Fibroblast of lung (primary cell): ENCODE results near the gene ISY1.

ENCODE experiments used
- EZH2 ChIP-seq: IDR thresholded peaks from 2 replicates; pipeline ENCODE4 v1.5.1; 2012; ENCODE audit warnings: low read length, control low read depth, mild to moderate bottlenecking; ENCODE audit errors: missing control alignments
- TF ChIP-seq, protein P1 (sequence below), 2 donors: IDR thresholded peaks in 1 of 2; conservative IDR thresholded peaks in 1 of 2; 1 replicate in 1 of 2; 2 replicates in 1 of 2; pipeline ENCODE4 v1.5.1; 2011 to 2012; ENCODE audit warnings: low read length in 2 of 2, control low read depth in 1 of 2, inconsistent platforms in 1 of 2, low read depth in 1 of 2, mild to moderate bottlenecking in 1 of 2

- TF ChIP-seq, protein P1, sequence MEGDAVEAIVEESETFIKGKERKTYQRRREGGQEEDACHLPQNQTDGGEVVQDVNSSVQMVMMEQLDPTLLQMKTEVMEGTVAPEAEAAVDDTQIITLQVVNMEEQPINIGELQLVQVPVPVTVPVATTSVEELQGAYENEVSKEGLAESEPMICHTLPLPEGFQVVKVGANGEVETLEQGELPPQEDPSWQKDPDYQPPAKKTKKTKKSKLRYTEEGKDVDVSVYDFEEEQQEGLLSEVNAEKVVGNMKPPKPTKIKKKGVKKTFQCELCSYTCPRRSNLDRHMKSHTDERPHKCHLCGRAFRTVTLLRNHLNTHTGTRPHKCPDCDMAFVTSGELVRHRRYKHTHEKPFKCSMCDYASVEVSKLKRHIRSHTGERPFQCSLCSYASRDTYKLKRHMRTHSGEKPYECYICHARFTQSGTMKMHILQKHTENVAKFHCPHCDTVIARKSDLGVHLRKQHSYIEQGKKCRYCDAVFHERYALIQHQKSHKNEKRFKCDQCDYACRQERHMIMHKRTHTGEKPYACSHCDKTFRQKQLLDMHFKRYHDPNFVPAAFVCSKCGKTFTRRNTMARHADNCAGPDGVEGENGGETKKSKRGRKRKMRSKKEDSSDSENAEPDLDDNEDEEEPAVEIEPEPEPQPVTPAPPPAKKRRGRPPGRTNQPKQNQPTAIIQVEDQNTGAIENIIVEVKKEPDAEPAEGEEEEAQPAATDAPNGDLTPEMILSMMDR (conservative IDR thresholded peaks at IDR 0.05 in 1 of 2, IDR thresholded peaks at IDR 0.05 in 1 of 2; ENCODE audit: low read depth in 1 of 2, low read length in 2 of 2): no peak
- TF ChIP-seq EZH2: no peak
Measured at GRCh38 chr3:129122412-129123011, 38.4 kb downstream of the ISY1 start.
